ENCODE measurements around the gene ENTPD1. TPM values are rescaled to one million over a fixed set of nuclear protein-coding genes. Genes with fewer than 3 reads are reported as not detected.
"Not testable (repeated sequence)": the region's sequence is repeated elsewhere in the genome, so short reads cannot be mapped to it uniquely, and the experiment has no call there.

Gene ENTPD1
- total RNA-seq, 1 donor from 2014 or later: 1.0 TPM

DNA sequence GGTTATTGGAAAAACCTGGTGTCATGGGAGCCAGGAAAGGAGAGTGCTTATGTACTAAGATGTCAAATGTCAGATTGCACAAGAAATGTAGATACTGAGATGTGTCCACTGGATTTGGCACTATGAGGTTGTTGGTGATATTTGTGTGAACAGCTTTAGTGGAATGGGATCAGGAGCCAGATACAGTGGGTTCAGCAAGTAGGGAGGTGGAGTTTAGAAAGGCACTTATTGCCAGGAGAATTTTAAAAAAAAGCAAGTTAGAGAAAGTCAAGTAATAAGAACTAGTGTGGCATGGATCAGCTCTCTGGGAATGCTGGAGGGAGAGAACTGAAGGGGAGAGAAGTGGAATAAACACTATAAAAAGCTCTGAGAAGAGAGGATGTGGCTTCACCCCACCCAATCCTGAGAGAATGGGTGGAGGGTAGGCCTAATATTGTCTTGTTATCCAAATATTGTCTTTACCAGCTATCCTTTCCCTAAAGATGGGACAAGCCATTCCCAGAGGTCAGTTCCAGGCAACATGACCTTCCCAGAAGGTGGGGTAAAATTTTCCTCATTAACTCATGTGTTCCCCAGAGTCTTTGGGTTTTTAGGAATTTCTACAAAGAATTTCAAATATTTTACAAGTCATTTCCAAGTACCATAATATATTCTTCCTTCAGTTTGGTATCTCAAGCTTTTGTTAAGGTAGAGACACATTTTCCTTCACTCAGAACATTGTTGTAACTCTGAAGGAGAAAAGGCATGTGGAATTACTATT, 42.3 kb downstream of the ENTPD1 start:
- Mint-ChIP-seq H3K4me3 (no peak overlapping the region), H3K36me3 (no peaks in the 10 kb centered on the region), H3K9me3 (peaks cover 5% of the 10 kb centered on the region), H3K4me1 (ENCODE audit: unreplicated experiment) (no peaks in the 10 kb centered on the region), H3K27ac (no peak overlapping the region), H3K27me3 (peaks cover 7% of the 10 kb centered on the region)
- TF ChIP-seq, protein P1, sequence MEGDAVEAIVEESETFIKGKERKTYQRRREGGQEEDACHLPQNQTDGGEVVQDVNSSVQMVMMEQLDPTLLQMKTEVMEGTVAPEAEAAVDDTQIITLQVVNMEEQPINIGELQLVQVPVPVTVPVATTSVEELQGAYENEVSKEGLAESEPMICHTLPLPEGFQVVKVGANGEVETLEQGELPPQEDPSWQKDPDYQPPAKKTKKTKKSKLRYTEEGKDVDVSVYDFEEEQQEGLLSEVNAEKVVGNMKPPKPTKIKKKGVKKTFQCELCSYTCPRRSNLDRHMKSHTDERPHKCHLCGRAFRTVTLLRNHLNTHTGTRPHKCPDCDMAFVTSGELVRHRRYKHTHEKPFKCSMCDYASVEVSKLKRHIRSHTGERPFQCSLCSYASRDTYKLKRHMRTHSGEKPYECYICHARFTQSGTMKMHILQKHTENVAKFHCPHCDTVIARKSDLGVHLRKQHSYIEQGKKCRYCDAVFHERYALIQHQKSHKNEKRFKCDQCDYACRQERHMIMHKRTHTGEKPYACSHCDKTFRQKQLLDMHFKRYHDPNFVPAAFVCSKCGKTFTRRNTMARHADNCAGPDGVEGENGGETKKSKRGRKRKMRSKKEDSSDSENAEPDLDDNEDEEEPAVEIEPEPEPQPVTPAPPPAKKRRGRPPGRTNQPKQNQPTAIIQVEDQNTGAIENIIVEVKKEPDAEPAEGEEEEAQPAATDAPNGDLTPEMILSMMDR (conservative IDR thresholded peaks at IDR 0.05): no peak
- DNase-seq (ENCODE audit: extremely low spot score, unreplicated experiment): no peak

DNA sequence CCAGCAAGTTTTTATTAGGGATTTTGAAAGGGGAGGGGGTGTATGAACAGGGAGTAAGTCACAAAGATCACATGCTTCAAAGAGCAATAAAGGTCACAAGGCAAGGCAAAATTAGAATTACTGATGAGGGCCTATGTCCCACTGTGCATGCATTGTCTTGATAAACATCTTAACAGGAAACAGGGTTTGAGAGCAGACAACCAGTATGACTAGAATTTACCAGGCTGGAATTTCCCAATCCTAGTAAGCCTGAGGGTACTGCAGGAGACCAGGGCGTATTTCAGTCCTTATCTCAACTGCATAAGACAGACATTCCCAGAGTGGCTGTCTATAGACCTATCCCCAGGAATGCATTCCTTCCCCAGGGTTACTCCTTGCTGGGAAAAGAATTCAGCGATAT, 44.3 kb downstream of the ENTPD1 start:
- H3K4me1 Mint-ChIP-seq (ENCODE audit: unreplicated experiment); H3K27ac Mint-ChIP-seq; H3K36me3 Mint-ChIP-seq; H3K27me3 Mint-ChIP-seq; DNase-seq (ENCODE audit: extremely low spot score, unreplicated experiment); H3K4me3 Mint-ChIP-seq; H3K9me3 Mint-ChIP-seq: not testable (repeated sequence)

DNA sequence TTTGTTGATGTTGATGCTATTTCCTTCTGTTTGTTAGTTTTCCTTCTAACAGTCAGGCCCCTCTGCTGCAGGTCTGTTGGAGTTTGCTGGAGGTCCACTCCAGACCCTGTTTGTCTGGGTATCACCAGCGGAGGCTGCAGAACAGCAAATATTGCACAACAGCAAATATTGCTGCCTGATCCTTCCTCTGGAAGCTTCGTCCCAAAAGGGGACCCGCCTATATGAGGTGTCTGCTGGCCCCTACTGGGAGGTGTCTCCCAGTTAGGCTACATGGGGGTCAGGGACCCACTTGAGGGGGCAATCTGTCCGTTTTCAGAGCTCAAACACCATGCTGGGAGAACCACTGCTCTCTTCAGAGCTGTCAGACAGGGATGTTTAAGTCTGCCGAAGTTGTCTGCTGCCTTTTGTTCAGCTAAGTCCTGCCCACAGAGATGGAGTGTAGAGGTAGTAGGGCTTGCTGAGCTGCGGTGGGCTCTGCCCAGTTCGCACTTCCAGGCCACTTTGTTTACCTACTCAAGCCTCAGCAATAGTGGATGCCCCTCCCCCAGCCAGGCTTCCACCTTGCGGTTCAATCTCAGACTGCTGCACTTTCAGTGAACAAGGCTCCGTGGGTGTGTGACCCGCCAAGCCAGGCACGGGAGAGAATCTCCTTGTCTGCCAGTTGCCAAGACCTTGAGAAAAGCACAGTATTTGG, 50.9 kb downstream of the ENTPD1 start:
- H3K27me3 Mint-ChIP-seq: peaks cover 13% of the 10 kb centered on the region
- H3K27ac Mint-ChIP-seq; H3K9me3 Mint-ChIP-seq; H3K4me1 Mint-ChIP-seq (ENCODE audit: unreplicated experiment); H3K36me3 Mint-ChIP-seq; DNase-seq (ENCODE audit: extremely low spot score, unreplicated experiment); H3K4me3 Mint-ChIP-seq: not testable (repeated sequence)

DNA sequence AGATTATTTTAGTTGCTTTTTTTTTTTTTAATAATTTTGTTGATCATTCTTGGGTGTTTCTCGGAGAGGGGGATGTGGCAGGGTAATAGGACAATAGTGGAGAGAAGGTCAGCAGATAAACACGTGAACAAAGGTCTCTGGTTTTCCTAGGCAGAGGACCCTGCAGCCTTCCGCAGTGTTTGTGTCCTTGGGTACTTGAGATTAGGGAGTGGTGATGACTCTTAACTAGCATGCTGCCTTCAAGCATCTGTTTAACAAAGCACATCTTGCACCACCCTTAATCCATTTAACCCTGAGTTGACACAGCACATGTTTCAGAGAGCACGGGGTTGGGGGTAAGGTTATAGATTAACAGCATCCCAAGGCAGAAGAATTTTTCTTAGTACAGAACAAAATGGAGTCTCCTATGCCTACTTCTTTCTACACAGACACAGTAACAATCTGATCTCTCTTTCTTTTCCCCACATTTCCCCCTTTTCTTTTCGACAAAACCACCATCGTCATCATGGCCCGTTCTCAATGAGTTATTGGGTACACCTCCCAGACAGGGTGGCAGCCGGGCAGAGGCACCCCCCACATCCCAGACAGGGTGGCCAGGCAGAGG, 52.8 kb downstream of the ENTPD1 start:
- H3K4me3 Mint-ChIP-seq; H3K4me1 Mint-ChIP-seq (ENCODE audit: unreplicated experiment); DNase-seq (ENCODE audit: extremely low spot score, unreplicated experiment); H3K27ac Mint-ChIP-seq; H3K9me3 Mint-ChIP-seq; H3K36me3 Mint-ChIP-seq: not testable (repeated sequence)
- peaks cover 13% of the 10 kb centered on the region for H3K27me3 Mint-ChIP-seq

DNA sequence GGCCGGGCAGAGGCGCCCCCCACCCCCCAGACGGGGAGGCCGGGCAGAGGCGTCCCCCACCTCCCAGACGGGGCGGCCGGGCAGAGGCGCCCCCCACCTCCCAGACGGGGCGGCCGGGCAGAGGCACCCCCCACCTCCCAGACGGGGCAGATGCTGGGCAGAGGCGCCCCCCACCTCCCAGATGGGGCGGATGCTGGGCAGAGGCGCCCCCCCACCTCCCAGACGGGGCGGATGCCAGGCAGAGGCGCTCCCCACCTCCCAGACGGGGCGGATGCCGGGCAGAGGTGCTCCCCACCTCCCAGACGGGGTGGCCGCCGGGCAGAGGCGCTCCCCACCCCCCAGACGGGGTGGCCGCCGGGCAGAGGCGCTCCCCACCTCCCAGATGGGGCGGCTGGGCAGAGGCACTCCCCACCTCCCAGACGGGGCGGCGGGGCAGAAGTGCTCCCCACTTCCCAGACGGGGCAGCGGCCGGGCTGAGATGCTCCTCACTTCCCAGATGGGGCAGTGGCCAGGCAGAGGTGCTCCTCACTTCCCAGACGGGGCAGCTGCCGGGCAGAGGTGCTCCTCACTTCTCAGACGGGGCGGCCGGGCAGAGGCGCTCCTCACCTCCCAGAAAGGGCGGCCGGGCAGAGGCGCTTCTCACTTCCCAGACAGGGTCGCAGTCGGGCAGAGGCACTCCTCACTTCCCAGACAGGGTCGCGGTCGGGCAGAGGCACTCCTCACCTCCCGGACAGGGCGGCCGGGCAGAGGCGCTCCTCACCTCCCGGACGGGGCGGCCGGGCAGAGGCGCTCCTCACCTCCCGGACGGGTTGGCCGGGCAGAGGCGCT, 53.6 kb downstream of the ENTPD1 start:
- no peak overlapping the region for H3K27ac Mint-ChIP-seq
- no peaks in the 10 kb centered on the region for H3K9me3 Mint-ChIP-seq
- peaks cover 10% of the 10 kb centered on the region for H3K27me3 Mint-ChIP-seq
- H3K4me1 Mint-ChIP-seq (ENCODE audit: unreplicated experiment): peaks cover 4% of the 10 kb centered on the region
- no peak for DNase-seq (ENCODE audit: extremely low spot score, unreplicated experiment)
- no peak overlapping the region for H3K4me3 Mint-ChIP-seq
- TF ChIP-seq, protein P1 (conservative IDR thresholded peaks at IDR 0.05): no peak
- H3K36me3 Mint-ChIP-seq: no peaks in the 10 kb centered on the region

DNA sequence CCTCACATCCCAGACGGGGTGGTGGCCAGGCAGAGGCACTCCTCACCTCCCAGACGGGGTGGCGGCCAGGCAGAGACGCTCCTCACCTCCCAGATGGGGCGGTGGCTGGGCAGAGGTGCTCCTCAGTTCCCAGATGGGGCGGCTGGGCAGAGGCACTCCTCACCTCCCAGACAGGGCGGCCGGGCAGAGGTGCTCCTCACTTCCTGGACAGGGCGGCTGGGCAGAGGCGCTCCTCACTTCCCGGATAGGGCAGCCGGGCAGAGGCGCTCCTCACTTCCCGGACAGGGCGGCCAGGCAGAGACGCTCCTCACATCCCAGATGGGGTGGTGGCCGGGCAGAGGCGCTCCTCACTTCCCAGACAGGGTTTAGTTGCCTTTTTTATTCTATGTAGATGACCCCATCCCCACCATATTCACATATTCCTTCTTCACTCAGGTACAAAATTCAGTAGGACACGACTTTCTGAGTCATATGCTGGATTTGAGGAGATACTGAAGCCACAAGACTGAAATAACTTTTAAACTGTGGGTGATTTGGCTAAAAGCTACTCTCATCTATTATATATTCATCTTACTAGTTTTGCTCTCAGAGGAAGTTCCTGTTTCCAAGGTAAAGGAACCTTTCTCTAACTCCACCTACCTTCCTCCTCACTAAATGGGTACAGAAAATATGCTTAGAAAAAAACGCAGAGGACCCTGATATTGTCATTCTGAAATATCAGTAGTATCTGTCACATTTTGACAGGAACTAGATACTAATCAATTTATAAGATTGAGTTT, 54.4 kb downstream of the ENTPD1 start:
- H3K4me3 Mint-ChIP-seq: no peak overlapping the region
- H3K27ac Mint-ChIP-seq: no peak overlapping the region
- peaks cover 6% of the 10 kb centered on the region for H3K27me3 Mint-ChIP-seq
- H3K4me1 Mint-ChIP-seq (ENCODE audit: unreplicated experiment): peaks cover 4% of the 10 kb centered on the region
- H3K36me3 Mint-ChIP-seq: no peaks in the 10 kb centered on the region
- no peak for DNase-seq (ENCODE audit: extremely low spot score, unreplicated experiment)
- no peaks in the 10 kb centered on the region for H3K9me3 Mint-ChIP-seq
- TF ChIP-seq, protein P1 (conservative IDR thresholded peaks at IDR 0.05): no peak

All from type B pancreatic cell (in vitro differentiated cells).